HepG2 (cell line): ENCODE data around the gene ALDH3A2. TPM values are rescaled to one million over a fixed set of nuclear protein-coding genes. Genes with fewer than 3 reads are reported as not detected.

Experiments
- ATF7 ChIP-seq, 2 experiments: fragments of 450-650 bp in 1 of 2; sonication (generic) in 1 of 2; formaldehyde crosslinking in 1 of 2; IDR thresholded peaks; 2 replicates each; pipeline versions ENCODE4 v1.4.0 to v1.6.1; 2016 to 2020; ENCODE audit warnings: antibody characterized with exemption in 1 of 2, mild to moderate bottlenecking in 1 of 2, missing genetic modification reagents in 1 of 2
- CHD4 ChIP-seq: fragments of 200-600 bp; sonication (generic); IDR thresholded peaks from 2 replicates; pipeline ENCODE4 v1.7.0; 2017; ENCODE audit warnings: mild to moderate bottlenecking, low read length, borderline replicate concordance
- CREM ChIP-seq, 2 experiments: sonication (generic) in 1 of 2; formaldehyde crosslinking in 1 of 2; IDR thresholded peaks; 2 replicates each; pipeline versions ENCODE4 v1.4.0 to v1.6.1; 2016 to 2020; ENCODE audit warnings: antibody characterized with exemption in 1 of 2, mild to moderate bottlenecking in 1 of 2, missing genetic modification reagents in 1 of 2
- FOXC1 ChIP-seq: sonication (generic); formaldehyde crosslinking; IDR thresholded peaks from 2 replicates; pipeline ENCODE4 v1.8.0; 2022; ENCODE audit warnings: mild to moderate bottlenecking, missing genetic modification reagents, borderline replicate concordance
- MAZ ChIP-seq, 2 experiments: sonication (generic) in 1 of 2; formaldehyde crosslinking in 1 of 2; IDR thresholded peaks; 2 replicates each; pipeline versions ENCODE4 v1.5.0 to v1.6.1; 2012 to 2020; ENCODE audit warnings: low read depth in 2 of 2, mild to moderate bottlenecking in 2 of 2, borderline replicate concordance in 1 of 2, improper control_type of control experiment in 1 of 2, low read length in 1 of 2, missing genetic modification reagents in 1 of 2, moderate library complexity in 1 of 2
- MEIS1 ChIP-seq: sonication (generic); formaldehyde crosslinking; IDR thresholded peaks from 2 replicates; pipeline ENCODE4 v1.9.0; 2021; ENCODE audit warnings: mild to moderate bottlenecking, missing genetic modification reagents, moderate library complexity, borderline replicate concordance
- PAWR ChIP-seq: sonication (generic); formaldehyde crosslinking; IDR thresholded peaks from 2 replicates; pipeline ENCODE4 v1.4.0; 2020; ENCODE audit warnings: missing genetic modification reagents, mild to moderate bottlenecking, borderline replicate concordance
- REL ChIP-seq: sonication (generic); formaldehyde crosslinking; conservative IDR thresholded peaks from 2 replicates; pipeline ENCODE4 v1.8.0; 2022; ENCODE audit warnings: mild to moderate bottlenecking, missing genetic modification reagents, moderate library complexity
- SMARCC2 ChIP-seq: fragments of 450-650 bp; IDR thresholded peaks from 2 replicates; pipeline ENCODE4 v1.6.1; 2017; ENCODE audit warnings: antibody characterized with exemption, mild to moderate bottlenecking
- SP2 ChIP-seq: sonication (generic); formaldehyde crosslinking; IDR thresholded peaks from 2 replicates; pipeline ENCODE4 v1.5.1; 2020; ENCODE audit warnings: mild to moderate bottlenecking, missing genetic modification reagents
- ZNF788 ChIP-seq: sonication (generic); formaldehyde crosslinking; IDR thresholded peaks from 2 replicates; pipeline ENCODE4 v1.5.0; 2020; ENCODE audit warnings: mild to moderate bottlenecking, missing genetic modification reagents, borderline replicate concordance
- ZNF878 ChIP-seq: sonication (generic); formaldehyde crosslinking; IDR thresholded peaks from 2 replicates; pipeline ENCODE4 v1.8.1; 2023; ENCODE audit warnings: mild to moderate bottlenecking, missing genetic modification reagents, moderate library complexity
- ZSCAN25 ChIP-seq: sonication (generic); formaldehyde crosslinking; IDR thresholded peaks from 2 replicates; pipeline ENCODE4 v1.8.0; 2022; ENCODE audit warnings: mild to moderate bottlenecking, missing genetic modification reagents
- polyA plus RNA-seq, 8 experiments: library from polyadenylated mRNA; depleted of rRNA in 3 of 8; stranded (reverse) in 7 of 8; unstranded in 1 of 8; fragments of >200 nt; fragmentation: Illumina TruSeq in 4 of 8; extraction: Trizol in 4 of 8; gene quantifications; 2 replicates each; pipeline versions ENCODE4 v1.2.1 to v1.2.3, GENCODE V29; 2011 to 2016; ENCODE audit warnings: low read depth in 4 of 8, missing spikeins in 1 of 8, mixed read lengths in 1 of 8; ENCODE audit not compliant: insufficient read depth in 1 of 8
- total RNA-seq, 5 experiments: library from RNA; depleted of rRNA; stranded (reverse); fragments of >200 nt; fragmentation: Illumina TruSeq; extraction: Trizol; gene quantifications; 2 replicates each; pipeline ENCODE4 v1.2.3, GENCODE V29; 2016; ENCODE audit warnings: low read depth in 1 of 5
- TF ChIP-seq, protein P1 (sequence below): sonication (generic); formaldehyde crosslinking; conservative IDR thresholded peaks from 2 replicates; pipeline ENCODE4 v1.8.0; 2022; ENCODE audit warnings: mild to moderate bottlenecking, moderate library complexity, missing genetic modification reagents
- TF ChIP-seq, protein P2 (sequence below): IDR thresholded peaks from 2 replicates; pipeline ENCODE4 v1.6.1; 2012; ENCODE audit warnings: inconsistent platforms
- TF ChIP-seq, protein P3 (sequence below): sonication (generic); formaldehyde crosslinking; IDR thresholded peaks from 2 replicates; pipeline ENCODE4 v1.4.0; 2020; ENCODE audit warnings: missing genetic modification reagents

The ALDH3A2 gene
- total and polyA plus RNA-seq, 2 of the 13 experiments (the other 11 are each of a cell fraction or from before 2014, with no cell fraction given): 80.8 to 180 TPM

DNA sequence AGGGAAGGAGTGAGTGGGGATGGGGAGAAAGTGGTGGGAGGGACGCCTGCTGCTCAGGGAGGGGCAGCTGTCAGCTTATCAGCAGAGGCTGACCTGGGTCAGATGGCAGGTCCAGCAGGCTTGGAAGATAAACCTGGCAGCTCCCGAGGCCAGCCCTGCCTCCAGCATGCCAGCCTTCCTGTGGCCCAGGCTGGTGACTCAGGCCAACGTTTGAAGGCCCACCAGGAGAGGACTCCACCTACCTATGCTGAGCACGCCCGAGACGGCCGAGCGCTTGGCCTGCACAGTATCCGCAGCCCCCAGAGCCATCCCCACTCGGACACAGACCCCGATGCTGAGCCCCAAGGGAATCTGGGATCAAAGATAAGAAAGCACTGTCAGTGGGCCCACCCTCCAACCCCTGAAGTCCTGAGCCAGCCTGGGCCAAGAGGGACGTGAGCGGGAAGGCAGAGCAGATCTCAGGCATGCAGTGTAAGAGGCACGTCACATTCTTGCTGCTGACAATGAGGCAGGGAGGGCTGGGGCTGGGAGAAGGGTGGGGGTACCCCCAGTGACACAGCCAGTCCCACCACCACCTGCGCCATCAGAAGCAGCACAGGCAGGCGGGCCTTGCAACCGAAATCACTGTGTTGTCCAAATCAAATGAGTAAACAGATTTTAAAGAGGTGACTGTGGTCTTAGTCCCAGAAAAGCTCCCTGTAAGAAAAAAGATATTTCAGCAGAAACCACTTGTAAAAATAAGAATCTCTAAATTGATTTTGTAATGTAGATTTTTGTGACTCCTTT lies 55.5 kb downstream of the ALDH3A2 start (continued):
- TF ChIP-seq PAWR (CRISPR knock-in tag) (no peak), ZSCAN25 (CRISPR knock-in tag) (peak; percentile 96), SP2 (no peak), REL (CRISPR knock-in tag) (no peak), MEIS1 (CRISPR knock-in tag) (peak; percentile 76; the same call in 1 of the 2 replicates), CREM (IDR thresholded peaks at IDR 0.05) (no peak), CREM (CRISPR knock-in tag; IDR thresholded peaks at IDR 0.05) (no peak), CHD4 (no peak), ATF7 (IDR thresholded peaks at IDR 0.05) (no peak), ATF7 (CRISPR knock-in tag; IDR thresholded peaks at IDR 0.05) (0 out of 2 replicates have a peak, but pooled peaks have one; percentile 30), ZNF788 (no peak), MAZ (IDR thresholded peaks at IDR 0.05; ENCODE audit: borderline replicate concordance, low read depth, low read length) (no peak), MAZ (CRISPR knock-in tag; IDR thresholded peaks at IDR 0.05; ENCODE audit: low read depth) (no peak), ZNF878 (CRISPR knock-in tag) (no peak), SMARCC2 (no peak), FOXC1 (CRISPR knock-in tag) (no peak)
- TF ChIP-seq, protein P1, sequence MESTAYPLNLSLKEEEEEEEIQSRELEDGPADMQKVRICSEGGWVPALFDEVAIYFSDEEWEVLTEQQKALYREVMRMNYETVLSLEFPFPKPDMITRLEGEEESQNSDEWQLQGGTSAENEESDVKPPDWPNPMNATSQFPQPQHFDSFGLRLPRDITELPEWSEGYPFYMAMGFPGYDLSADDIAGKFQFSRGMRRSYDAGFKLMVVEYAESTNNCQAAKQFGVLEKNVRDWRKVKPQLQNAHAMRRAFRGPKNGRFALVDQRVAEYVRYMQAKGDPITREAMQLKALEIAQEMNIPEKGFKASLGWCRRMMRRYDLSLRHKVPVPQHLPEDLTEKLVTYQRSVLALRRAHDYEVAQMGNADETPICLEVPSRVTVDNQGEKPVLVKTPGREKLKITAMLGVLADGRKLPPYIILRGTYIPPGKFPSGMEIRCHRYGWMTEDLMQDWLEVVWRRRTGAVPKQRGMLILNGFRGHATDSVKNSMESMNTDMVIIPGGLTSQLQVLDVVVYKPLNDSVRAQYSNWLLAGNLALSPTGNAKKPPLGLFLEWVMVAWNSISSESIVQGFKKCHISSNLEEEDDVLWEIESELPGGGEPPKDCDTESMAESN: no peak
- TF ChIP-seq, protein P2, sequence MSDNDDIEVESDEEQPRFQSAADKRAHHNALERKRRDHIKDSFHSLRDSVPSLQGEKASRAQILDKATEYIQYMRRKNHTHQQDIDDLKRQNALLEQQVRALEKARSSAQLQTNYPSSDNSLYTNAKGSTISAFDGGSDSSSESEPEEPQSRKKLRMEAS: peak; percentile 49; the same call in 1 of the 2 replicates
- TF ChIP-seq, protein P3, sequence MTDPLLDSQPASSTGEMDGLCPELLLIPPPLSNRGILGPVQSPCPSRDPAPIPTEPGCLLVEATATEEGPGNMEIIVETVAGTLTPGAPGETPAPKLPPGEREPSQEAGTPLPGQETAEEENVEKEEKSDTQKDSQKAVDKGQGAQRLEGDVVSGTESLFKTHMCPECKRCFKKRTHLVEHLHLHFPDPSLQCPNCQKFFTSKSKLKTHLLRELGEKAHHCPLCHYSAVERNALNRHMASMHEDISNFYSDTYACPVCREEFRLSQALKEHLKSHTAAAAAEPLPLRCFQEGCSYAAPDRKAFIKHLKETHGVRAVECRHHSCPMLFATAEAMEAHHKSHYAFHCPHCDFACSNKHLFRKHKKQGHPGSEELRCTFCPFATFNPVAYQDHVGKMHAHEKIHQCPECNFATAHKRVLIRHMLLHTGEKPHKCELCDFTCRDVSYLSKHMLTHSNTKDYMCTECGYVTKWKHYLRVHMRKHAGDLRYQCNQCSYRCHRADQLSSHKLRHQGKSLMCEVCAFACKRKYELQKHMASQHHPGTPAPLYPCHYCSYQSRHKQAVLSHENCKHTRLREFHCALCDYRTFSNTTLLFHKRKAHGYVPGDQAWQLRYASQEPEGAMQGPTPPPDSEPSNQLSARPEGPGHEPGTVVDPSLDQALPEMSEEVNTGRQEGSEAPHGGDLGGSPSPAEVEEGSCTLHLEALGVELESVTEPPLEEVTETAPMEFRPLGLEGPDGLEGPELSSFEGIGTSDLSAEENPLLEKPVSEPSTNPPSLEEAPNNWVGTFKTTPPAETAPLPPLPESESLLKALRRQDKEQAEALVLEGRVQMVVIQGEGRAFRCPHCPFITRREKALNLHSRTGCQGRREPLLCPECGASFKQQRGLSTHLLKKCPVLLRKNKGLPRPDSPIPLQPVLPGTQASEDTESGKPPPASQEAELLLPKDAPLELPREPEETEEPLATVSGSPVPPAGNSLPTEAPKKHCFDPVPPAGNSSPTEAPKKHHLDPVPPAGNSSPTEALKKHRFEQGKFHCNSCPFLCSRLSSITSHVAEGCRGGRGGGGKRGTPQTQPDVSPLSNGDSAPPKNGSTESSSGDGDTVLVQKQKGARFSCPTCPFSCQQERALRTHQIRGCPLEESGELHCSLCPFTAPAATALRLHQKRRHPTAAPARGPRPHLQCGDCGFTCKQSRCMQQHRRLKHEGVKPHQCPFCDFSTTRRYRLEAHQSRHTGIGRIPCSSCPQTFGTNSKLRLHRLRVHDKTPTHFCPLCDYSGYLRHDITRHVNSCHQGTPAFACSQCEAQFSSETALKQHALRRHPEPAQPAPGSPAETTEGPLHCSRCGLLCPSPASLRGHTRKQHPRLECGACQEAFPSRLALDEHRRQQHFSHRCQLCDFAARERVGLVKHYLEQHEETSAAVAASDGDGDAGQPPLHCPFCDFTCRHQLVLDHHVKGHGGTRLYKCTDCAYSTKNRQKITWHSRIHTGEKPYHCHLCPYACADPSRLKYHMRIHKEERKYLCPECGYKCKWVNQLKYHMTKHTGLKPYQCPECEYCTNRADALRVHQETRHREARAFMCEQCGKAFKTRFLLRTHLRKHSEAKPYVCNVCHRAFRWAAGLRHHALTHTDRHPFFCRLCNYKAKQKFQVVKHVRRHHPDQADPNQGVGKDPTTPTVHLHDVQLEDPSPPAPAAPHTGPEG (CRISPR knock-in tag): no peak
